Glutamatergic neuron (in vitro differentiated cells): Measurements from ENCODE around the gene KRT84. TPM values are rescaled to one million over a fixed set of nuclear protein-coding genes. Genes with fewer than 3 reads are reported as not detected.

Experiments
- DNase-seq: peaks from one replicate; pipeline ENCODE4 v3.0.0; 2022
- H3K27ac Mint-ChIP-seq: one replicate; pipeline ENCODE4 v1.8.0; 2020; ENCODE audit warnings: mild to moderate bottlenecking, mixed read lengths, inconsistent platforms; ENCODE audit not compliant: unreplicated experiment
- H3K27me3 Mint-ChIP-seq: one replicate; pipeline ENCODE4 v1.8.0; 2020; ENCODE audit warnings: mild to moderate bottlenecking, moderate library complexity, mixed read lengths, inconsistent platforms; ENCODE audit not compliant: unreplicated experiment
- H3K36me3 Mint-ChIP-seq: one replicate; pipeline ENCODE4 v1.8.0; 2020; ENCODE audit warnings: mild to moderate bottlenecking, mixed read lengths, inconsistent platforms; ENCODE audit not compliant: unreplicated experiment
- H3K4me1 Mint-ChIP-seq: one replicate; pipeline ENCODE4 v1.8.0; 2020; ENCODE audit warnings: mild to moderate bottlenecking, low read depth, mixed read lengths, inconsistent platforms; ENCODE audit not compliant: unreplicated experiment
- H3K4me3 Mint-ChIP-seq: one replicate; pipeline ENCODE4 v1.8.0; 2020; ENCODE audit warnings: mild to moderate bottlenecking, mixed read lengths, inconsistent platforms; ENCODE audit not compliant: unreplicated experiment
- H3K9me3 Mint-ChIP-seq: one replicate; pipeline ENCODE4 v1.8.0; 2020; ENCODE audit warnings: mild to moderate bottlenecking, moderate library complexity, mixed read lengths, inconsistent platforms; ENCODE audit not compliant: unreplicated experiment
- total RNA-seq: library from RNA; stranded (reverse); fragmentation: NEBNext Ultra II Directional; extraction: Animal tissue kit (Norgen Biotek cat#: 25700); gene quantifications from one replicate; pipeline ENCODE4 v1.2.1, GENCODE V29; 2021; ENCODE audit not compliant: unreplicated experiment
- TF ChIP-seq, protein P1 (sequence below): fragments of 200-600 bp; sonication (generic); IDR thresholded peaks from one replicate; pipeline ENCODE4 v1.5.0; 2021; ENCODE audit not compliant: partially characterized antibody, unreplicated experiment

The KRT84 gene
- total RNA-seq, 1 donor from 2014 or later, result not detected

- DNase-seq, result no peak
- peaks cover 5% of the 10 kb centered on the region for H3K27me3 Mint-ChIP-seq
- H3K4me3 Mint-ChIP-seq, result no peak overlapping the region
- TF ChIP-seq, protein P1, sequence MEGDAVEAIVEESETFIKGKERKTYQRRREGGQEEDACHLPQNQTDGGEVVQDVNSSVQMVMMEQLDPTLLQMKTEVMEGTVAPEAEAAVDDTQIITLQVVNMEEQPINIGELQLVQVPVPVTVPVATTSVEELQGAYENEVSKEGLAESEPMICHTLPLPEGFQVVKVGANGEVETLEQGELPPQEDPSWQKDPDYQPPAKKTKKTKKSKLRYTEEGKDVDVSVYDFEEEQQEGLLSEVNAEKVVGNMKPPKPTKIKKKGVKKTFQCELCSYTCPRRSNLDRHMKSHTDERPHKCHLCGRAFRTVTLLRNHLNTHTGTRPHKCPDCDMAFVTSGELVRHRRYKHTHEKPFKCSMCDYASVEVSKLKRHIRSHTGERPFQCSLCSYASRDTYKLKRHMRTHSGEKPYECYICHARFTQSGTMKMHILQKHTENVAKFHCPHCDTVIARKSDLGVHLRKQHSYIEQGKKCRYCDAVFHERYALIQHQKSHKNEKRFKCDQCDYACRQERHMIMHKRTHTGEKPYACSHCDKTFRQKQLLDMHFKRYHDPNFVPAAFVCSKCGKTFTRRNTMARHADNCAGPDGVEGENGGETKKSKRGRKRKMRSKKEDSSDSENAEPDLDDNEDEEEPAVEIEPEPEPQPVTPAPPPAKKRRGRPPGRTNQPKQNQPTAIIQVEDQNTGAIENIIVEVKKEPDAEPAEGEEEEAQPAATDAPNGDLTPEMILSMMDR, result no peak
- peaks cover 2% of the 10 kb centered on the region for H3K9me3 Mint-ChIP-seq
- no peak overlapping the region for H3K27ac Mint-ChIP-seq
- no peaks in the 10 kb centered on the region for H3K36me3 Mint-ChIP-seq
- H3K4me1 Mint-ChIP-seq, result no peaks in the 10 kb centered on the region
These were observed 13.7 kb downstream of the KRT84 start for GRCh38 chr12:52371716-52372115.

- no peaks in the 10 kb centered on the region for H3K36me3 Mint-ChIP-seq
- TF ChIP-seq, protein P1, result no peak
- no peaks in the 10 kb centered on the region for H3K4me1 Mint-ChIP-seq
- DNase-seq, result no peak
- peaks cover 8% of the 10 kb centered on the region for H3K27me3 Mint-ChIP-seq
- no peak overlapping the region for H3K4me3 Mint-ChIP-seq
- peaks cover 2% of the 10 kb centered on the region for H3K9me3 Mint-ChIP-seq
- H3K27ac Mint-ChIP-seq, result peak overlapping the region; percentile 4
These were observed 14.4 kb downstream of the KRT84 start for GRCh38 chr12:52370926-52371608.

DNA sequence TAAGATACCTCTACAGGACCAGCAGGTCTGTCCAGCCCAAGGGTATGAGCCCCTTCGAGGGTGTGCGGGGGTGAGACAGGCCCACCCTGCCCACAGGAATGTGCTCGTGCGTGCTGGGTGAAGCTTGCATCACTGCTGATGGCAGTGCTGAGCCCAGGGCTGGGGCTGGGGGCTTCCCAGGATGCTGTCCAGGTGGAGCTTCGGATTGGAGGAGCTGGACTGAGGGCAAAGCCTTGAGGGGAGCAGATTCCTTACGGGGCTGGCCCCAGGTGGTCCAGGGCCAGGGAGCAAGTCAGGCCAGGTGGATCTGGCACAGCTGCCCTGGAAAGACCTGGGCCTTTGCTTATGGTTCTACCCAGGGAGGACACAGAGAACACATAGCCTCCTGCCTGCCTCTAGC lies 15.6 kb downstream of the KRT84 start:
- Mint-ChIP-seq H3K36me3 (no peaks in the 10 kb centered on the region), H3K4me1 (no peaks in the 10 kb centered on the region), H3K27ac (no peak overlapping the region), H3K4me3 (no peak overlapping the region), H3K27me3 (peaks cover 10% of the 10 kb centered on the region), H3K9me3 (peaks cover 3% of the 10 kb centered on the region)
- DNase-seq, result no peak
- TF ChIP-seq, protein P1, result no peak

- H3K27me3 Mint-ChIP-seq, result peaks cover 11% of the 10 kb centered on the region
These were observed 16.2 kb downstream of the KRT84 start for GRCh38 chr12:52369211-52369610.

DNA sequence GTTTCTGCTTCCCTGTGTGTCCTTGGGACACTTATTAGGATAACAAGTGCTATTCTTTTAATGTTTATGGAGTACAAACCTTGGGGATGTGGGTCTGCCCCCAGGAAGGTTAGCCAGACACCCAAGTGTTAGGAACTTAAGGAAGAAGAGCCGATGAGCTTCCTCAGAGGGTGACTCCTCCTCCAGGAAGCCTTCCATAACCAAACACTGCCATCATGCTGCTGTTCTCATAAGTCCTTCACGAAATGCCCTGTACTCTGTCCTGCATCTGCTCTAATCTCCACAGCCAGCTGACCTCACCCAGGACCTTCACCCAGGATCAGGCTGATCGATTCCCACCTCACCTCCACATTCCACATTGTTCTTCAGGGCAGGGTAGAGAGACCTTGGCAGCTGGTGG lies 16.9 kb downstream of the KRT84 start:
- no peak for DNase-seq
- H3K4me3 Mint-ChIP-seq, result no peak overlapping the region
- TF ChIP-seq, protein P1, result no peak
- peaks cover 3% of the 10 kb centered on the region for H3K9me3 Mint-ChIP-seq
- H3K4me1 Mint-ChIP-seq, result no peaks in the 10 kb centered on the region
- H3K27me3 Mint-ChIP-seq, result peaks cover 12% of the 10 kb centered on the region
- H3K27ac Mint-ChIP-seq, result no peak overlapping the region
- no peaks in the 10 kb centered on the region for H3K36me3 Mint-ChIP-seq

More at GRCh38 chr12:52369211-52369610, 16.2 kb downstream of the KRT84 start:
- H3K27ac Mint-ChIP-seq, result no peak overlapping the region
- no peak for DNase-seq
- no peak overlapping the region for H3K4me3 Mint-ChIP-seq
- no peaks in the 10 kb centered on the region for H3K36me3 Mint-ChIP-seq
- TF ChIP-seq, protein P1, result no peak
- H3K4me1 Mint-ChIP-seq, result no peaks in the 10 kb centered on the region
- peaks cover 3% of the 10 kb centered on the region for H3K9me3 Mint-ChIP-seq
